OCI-LY3 (cell line): ENCODE data around the gene GPR45.
"Not testable (repeated sequence)": the region's sequence is repeated elsewhere in the genome, so short reads cannot be mapped to it uniquely, and the experiment has no call there.

ENCODE experiments used
- H2AFZ ChIP-seq: fragments of 200-600, 300-600 bp; shearing (Covaris generic); 2 replicates; pipeline ENCODE4 v1.6.0; 2014; ENCODE audit warnings: antibody characterized with exemption, low read depth, low read length
- H3K27ac ChIP-seq: fragments of 200-600, 300-600 bp; sonication (generic); 2 replicates; pipeline ENCODE4 v1.5.1; 2014; ENCODE audit warnings: mild to moderate bottlenecking, low read length, moderate library complexity, mixed read lengths
- H3K27me3 ChIP-seq: fragments of 200-600, 300-600 bp; sonication (generic); 2 replicates; pipeline ENCODE4 v1.6.1; 2014; ENCODE audit warnings: low read depth, low read length, mixed read lengths
- H3K36me3 ChIP-seq: fragments of 200-600, 300-600 bp; sonication (generic); replicated peaks from 2 replicates; pipeline ENCODE3; 2014; ENCODE audit warnings: low read depth, low read length, mixed read lengths
- H3K4me1 ChIP-seq: fragments of 300-600, 200-600 bp; sonication (generic); 2 replicates; pipeline ENCODE4 v1.6.1; 2014; ENCODE audit warnings: low read length, mixed read lengths
- H3K4me2 ChIP-seq: fragments of 200-600, 300-600 bp; sonication (generic); 2 replicates; pipeline ENCODE4 v1.6.1; 2014; ENCODE audit warnings: low read length, mixed read lengths
- H3K4me3 ChIP-seq: fragments of 300-600, 200-600 bp; sonication (generic); 2 replicates; pipeline ENCODE4 v1.5.1; 2014; ENCODE audit warnings: antibody characterized with exemption, mild to moderate bottlenecking, low read length, moderate library complexity
- H3K79me2 ChIP-seq: fragments of 300-600, 200-600 bp; shearing (Covaris generic); 2 replicates; pipeline ENCODE4 v1.6.1; 2014; ENCODE audit warnings: mild to moderate bottlenecking, low read length, mixed read lengths
- H3K9ac ChIP-seq: fragments of 300-600, 200-600 bp; shearing (Covaris generic); 2 replicates; pipeline ENCODE4 v1.6.0; 2014; ENCODE audit warnings: mild to moderate bottlenecking, low read length, moderate library complexity
- H3K9me3 ChIP-seq: fragments of 200-600, 300-600 bp; shearing (Covaris generic); 2 replicates; pipeline ENCODE4 v1.6.1; 2014; ENCODE audit warnings: low read length, mixed read lengths; ENCODE audit not compliant: insufficient read depth
- H4K20me1 ChIP-seq: fragments of 200-600, 300-600 bp; sonication (generic); 2 replicates; pipeline ENCODE4 v1.6.1; 2016; ENCODE audit warnings: low read length, mixed read lengths; ENCODE audit not compliant: insufficient read depth
- EZH2phosphoT487 ChIP-seq: fragments of 200-600 bp; shearing (Covaris generic); IDR thresholded peaks from 2 replicates; pipeline ENCODE4 v1.6.1; 2018; ENCODE audit warnings: antibody characterized with exemption, mixed run types, low read depth
- TF ChIP-seq, protein P1 (sequence below): fragments of 200-600, 300-600 bp; sonication (generic); IDR thresholded peaks from 2 replicates; pipeline ENCODE4 v1.5.1; 2014; ENCODE audit warnings: antibody characterized with exemption, low read length, low read depth

Gene GPR45

DNA sequence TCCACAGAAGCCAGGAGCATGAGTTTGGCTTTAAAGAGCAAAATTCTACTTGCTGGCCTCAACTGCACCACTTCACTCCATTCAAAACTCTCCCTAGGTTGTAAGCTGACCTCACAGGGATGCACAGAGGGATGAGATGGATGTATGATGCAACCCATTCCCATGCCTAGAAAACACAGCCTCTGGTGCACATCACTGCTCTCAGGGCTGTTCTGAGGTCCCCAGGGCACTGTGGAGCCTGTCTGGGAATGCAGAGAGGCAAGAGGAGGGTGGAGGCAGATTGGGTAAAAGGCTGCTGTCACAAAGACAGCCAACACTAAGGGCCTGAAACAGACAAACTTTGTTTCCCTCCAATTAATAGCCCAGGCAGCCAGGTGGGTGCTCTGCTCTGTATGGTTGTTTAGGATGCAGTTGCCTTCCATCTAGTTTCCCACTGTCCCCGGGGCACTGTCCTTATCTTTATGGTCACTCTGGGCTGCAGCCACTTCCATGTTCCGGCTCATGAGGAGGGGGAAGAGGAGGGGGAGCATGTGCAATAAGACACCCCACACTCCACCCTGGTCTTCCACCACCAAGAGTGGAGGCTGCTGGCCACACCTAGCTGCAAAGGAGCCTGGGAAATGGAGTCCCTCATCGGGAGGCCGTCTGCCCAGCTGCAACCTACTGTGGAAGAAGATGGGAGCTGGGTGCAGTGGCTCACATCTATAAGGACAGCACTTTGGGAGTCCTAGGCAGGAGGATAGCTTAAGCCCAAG lies 7.0 kb downstream of the GPR45 start:
- Histone ChIP-seq H3K4me3 (no peak overlapping the region), H3K9ac (no peak overlapping the region), H3K79me2 (no peaks in the 10 kb centered on the region), H3K4me2 (no peak overlapping the region), H2AFZ (no peak overlapping the region), H4K20me1 (no peaks in the 10 kb centered on the region), H3K9me3 (no peaks in the 10 kb centered on the region), H3K4me1 (peaks cover 18% of the 10 kb centered on the region), H3K27ac (no peak overlapping the region), H3K36me3 (no peaks in the 10 kb centered on the region), H3K27me3 (no peaks in the 10 kb centered on the region)
- TF ChIP-seq, protein P1, sequence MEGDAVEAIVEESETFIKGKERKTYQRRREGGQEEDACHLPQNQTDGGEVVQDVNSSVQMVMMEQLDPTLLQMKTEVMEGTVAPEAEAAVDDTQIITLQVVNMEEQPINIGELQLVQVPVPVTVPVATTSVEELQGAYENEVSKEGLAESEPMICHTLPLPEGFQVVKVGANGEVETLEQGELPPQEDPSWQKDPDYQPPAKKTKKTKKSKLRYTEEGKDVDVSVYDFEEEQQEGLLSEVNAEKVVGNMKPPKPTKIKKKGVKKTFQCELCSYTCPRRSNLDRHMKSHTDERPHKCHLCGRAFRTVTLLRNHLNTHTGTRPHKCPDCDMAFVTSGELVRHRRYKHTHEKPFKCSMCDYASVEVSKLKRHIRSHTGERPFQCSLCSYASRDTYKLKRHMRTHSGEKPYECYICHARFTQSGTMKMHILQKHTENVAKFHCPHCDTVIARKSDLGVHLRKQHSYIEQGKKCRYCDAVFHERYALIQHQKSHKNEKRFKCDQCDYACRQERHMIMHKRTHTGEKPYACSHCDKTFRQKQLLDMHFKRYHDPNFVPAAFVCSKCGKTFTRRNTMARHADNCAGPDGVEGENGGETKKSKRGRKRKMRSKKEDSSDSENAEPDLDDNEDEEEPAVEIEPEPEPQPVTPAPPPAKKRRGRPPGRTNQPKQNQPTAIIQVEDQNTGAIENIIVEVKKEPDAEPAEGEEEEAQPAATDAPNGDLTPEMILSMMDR: no peak
- no peak for TF ChIP-seq EZH2phosphoT487

DNA sequence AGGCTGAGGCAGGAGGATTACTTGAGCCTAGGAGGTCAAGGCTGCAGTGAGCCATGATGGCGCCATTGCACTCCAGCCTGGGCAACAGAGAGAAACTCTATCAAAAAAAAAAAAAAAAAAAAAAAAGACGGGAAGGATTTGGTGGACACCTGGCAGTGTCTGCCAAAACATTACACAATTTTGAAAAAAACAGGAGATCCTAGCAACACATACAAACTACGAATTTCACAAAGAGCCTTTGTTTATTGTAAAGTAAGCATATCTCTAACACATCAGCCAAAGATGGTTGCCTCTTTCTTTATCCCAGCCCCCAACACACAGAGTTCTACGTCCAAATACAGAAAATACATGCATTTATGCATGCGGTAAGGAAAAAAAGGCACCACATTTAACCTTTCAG lies 7.6 kb downstream of the GPR45 start:
- Histone ChIP-seq H2AFZ (no peak overlapping the region), H3K27me3 (no peaks in the 10 kb centered on the region), H3K9me3 (no peaks in the 10 kb centered on the region), H3K4me3 (no peak overlapping the region), H3K9ac (no peak overlapping the region), H3K4me2 (no peak overlapping the region), H3K36me3 (no peaks in the 10 kb centered on the region), H3K27ac (no peak overlapping the region), H3K79me2 (no peaks in the 10 kb centered on the region), H3K4me1 (peaks cover 12% of the 10 kb centered on the region), H4K20me1 (no peaks in the 10 kb centered on the region)
- no peak for TF ChIP-seq EZH2phosphoT487
- TF ChIP-seq, protein P1: no peak

GRCh38 chr2:105249891-105250290 lies 8.3 kb downstream of the GPR45 start:
- Histone ChIP-seq H3K9ac (no peak overlapping the region), H3K4me1 (peaks cover 9% of the 10 kb centered on the region), H3K4me3 (no peak overlapping the region), H3K4me2 (no peak overlapping the region), H2AFZ (no peak overlapping the region), H3K27me3 (no peaks in the 10 kb centered on the region), H3K36me3 (no peaks in the 10 kb centered on the region), H3K79me2 (no peaks in the 10 kb centered on the region), H4K20me1 (no peaks in the 10 kb centered on the region), H3K27ac (no peak overlapping the region), H3K9me3 (no peaks in the 10 kb centered on the region)
- no peak for TF ChIP-seq EZH2phosphoT487
- TF ChIP-seq, protein P1: no peak

- not testable (repeated sequence) for H3K27ac ChIP-seq, H3K27me3 ChIP-seq, H4K20me1 ChIP-seq, H3K79me2 ChIP-seq, H3K4me3 ChIP-seq, H3K9ac ChIP-seq, H3K36me3 ChIP-seq, H3K9me3 ChIP-seq, H2AFZ ChIP-seq, H3K4me1 ChIP-seq, H3K4me2 ChIP-seq
These were observed 9.6 kb downstream of the GPR45 start for GRCh38 chr2:105251016-105251648.
